B cell (primary cell): ENCODE results near the gene PIWIL1. TPM values are rescaled to one million over a fixed set of nuclear protein-coding genes. Genes with fewer than 3 reads are reported as not detected.

Experiments used
- ATAC-seq: fragments of 200-7000 bp; cut with Tn5 transposase; one replicate; pipeline ENCODE4 v1.10.0; 2021; ENCODE audit warnings: low read depth, mild to moderate bottlenecking, moderate number of reproducible peaks, moderate library complexity
- CTCF ChIA-PET: fragments of 350-600 bp; sonication (Branson Sonifier 250); formaldehyde crosslinking; loops from one replicate; lab custom pipeline; 2021; ENCODE audit warnings: antibody characterized with exemption, inconsistent platforms; lab: Charles Lee
- POLR2A ChIA-PET: fragments of 350-600 bp; sonication (Branson Sonifier 250); formaldehyde crosslinking; loops from one replicate; lab custom pipeline; 2021; ENCODE audit warnings: antibody characterized with exemption; lab: Charles Lee
- DNase-seq: peaks from one replicate; pipeline ENCODE4 v3.0.0; 2013
- H2AFZ ChIP-seq: 2 replicates; pipeline ENCODE4 v1.6.1; 2012; ENCODE audit warnings: mild to moderate bottlenecking, low read depth, low read length; ENCODE audit not compliant: insufficient read depth, poor library complexity, severe bottlenecking
- H3K27ac ChIP-seq, 2 donors: 1 replicate in 1 of 2; 2 replicates in 1 of 2; pipeline ENCODE4 v1.5.1; 2012 to 2013; ENCODE audit warnings: low read length in 2 of 2, mild to moderate bottlenecking in 2 of 2, moderate library complexity in 1 of 2
- H3K27me3 ChIP-seq, 4 experiments: fragments of 200-600 bp in 1 of 4; sonication (generic) in 1 of 4; replicated peaks in 1 of 4; 1 replicate in 2 of 4; 2 replicates in 2 of 4; pipeline versions ENCODE4 v1.6.1 to v1.7.0; 2013 to 2016; ENCODE audit warnings: low read length in 3 of 4, mild to moderate bottlenecking in 2 of 4, mixed read lengths in 1 of 4, moderate library complexity in 1 of 4; ENCODE audit not compliant: insufficient read depth in 4 of 4, control insufficient read depth in 3 of 4; ENCODE audit errors: control extremely low read depth in 1 of 4
- H3K36me3 ChIP-seq, 2 experiments: replicated peaks in 1 of 2; 1 replicate in 1 of 2; 2 replicates in 1 of 2; pipeline versions ENCODE4 v1.6.1 to v1.7.1; 2013; ENCODE audit warnings: low read length in 1 of 2; ENCODE audit not compliant: insufficient read depth in 2 of 2, control insufficient read depth in 1 of 2; ENCODE audit errors: control extremely low read depth in 1 of 2, extremely low read depth in 1 of 2
- H3K4me1 ChIP-seq, 2 donors: fragments of 200-600 bp in 1 of 2; sonication (generic) in 1 of 2; 1 replicate in 1 of 2; 2 replicates in 1 of 2; pipeline versions ENCODE4 v1.5.1 to v1.6.1; 2013 to 2017; ENCODE audit warnings: low read length in 2 of 2; ENCODE audit not compliant: control insufficient read depth in 2 of 2, insufficient read depth in 2 of 2
- H3K4me2 ChIP-seq: replicated peaks from 2 replicates; pipeline ENCODE3; 2012; ENCODE audit warnings: mild to moderate bottlenecking, low read depth, low read length; ENCODE audit not compliant: poor library complexity, severe bottlenecking
- H3K4me3 ChIP-seq, 5 experiments: fragments of 200-600 bp in 1 of 5; sonication (generic) in 1 of 5; 1 replicate in 3 of 5; 2 replicates in 2 of 5; pipeline versions ENCODE4 v1.5.1 to v1.7.0; 2011 to 2016; ENCODE audit warnings: low read length in 4 of 5, mild to moderate bottlenecking in 4 of 5, low read depth in 2 of 5, control low read depth in 1 of 5, moderate library complexity in 1 of 5; ENCODE audit not compliant: insufficient read depth in 1 of 5; ENCODE audit errors: control extremely low read depth in 1 of 5, extremely low read depth in 1 of 5
- H3K79me2 ChIP-seq: fragments of 200-600 bp; sonication (generic); one replicate; pipeline ENCODE4 v1.6.0; 2016; ENCODE audit warnings: low read length; ENCODE audit not compliant: control insufficient read depth, insufficient read depth
- H3K9ac ChIP-seq: fragments of 200-600 bp; sonication (generic); 2 replicates; pipeline ENCODE4 v1.6.1; 2017; ENCODE audit warnings: mild to moderate bottlenecking, low read length, moderate library complexity
- H3K9me3 ChIP-seq, 3 donors: one replicate each; pipeline versions ENCODE4 v1.6.1 to v1.7.1; 2013; ENCODE audit warnings: low read length in 2 of 3; ENCODE audit not compliant: control insufficient read depth in 2 of 3, insufficient read depth in 1 of 3; ENCODE audit errors: control extremely low read depth in 1 of 3
- H4K20me1 ChIP-seq: 2 replicates; pipeline ENCODE4 v1.6.0; 2012; ENCODE audit warnings: mild to moderate bottlenecking, low read length; ENCODE audit not compliant: insufficient read depth, control insufficient read depth, poor library complexity, severe bottlenecking
- H3K27ac Mint-ChIP-seq: one replicate; pipeline ENCODE4 v1.8.0; 2021; ENCODE audit warnings: mixed read lengths
- H3K27me3 Mint-ChIP-seq: one replicate; pipeline ENCODE4 v1.8.0; 2021; ENCODE audit warnings: mixed read lengths
- H3K4me1 Mint-ChIP-seq: one replicate; pipeline ENCODE4 v1.8.0; 2021; ENCODE audit warnings: mixed read lengths
- H3K4me3 Mint-ChIP-seq: one replicate; pipeline ENCODE4 v1.8.0; 2021; ENCODE audit warnings: mixed read lengths
- H3K9me3 Mint-ChIP-seq: one replicate; pipeline ENCODE4 v1.8.0; 2022; ENCODE audit warnings: mixed read lengths; ENCODE audit not compliant: insufficient read depth
- CTCF ChIP-seq: fragments of 200-600 bp; IDR thresholded peaks from one replicate; pipeline ENCODE4 v1.8.0; 2022; ENCODE audit warnings: antibody characterized with exemption, mild to moderate bottlenecking
- EZH2 ChIP-seq: IDR thresholded peaks from 2 replicates; pipeline ENCODE4 v1.6.1; 2012; ENCODE audit warnings: borderline replicate concordance, low read depth, mild to moderate bottlenecking, moderate library complexity, low read length; ENCODE audit not compliant: insufficient read depth, poor library complexity, severe bottlenecking
- WGBS: methylation state at CpG from one replicate; pipeline ENCODE4 v1.1.5; 2013; ENCODE audit warnings: missing lambda C conversion rate; ENCODE audit not compliant: insufficient coverage; 5-methylcytosine and 5-hydroxymethylcytosine counted together
- intact Hi-C: fragments of 100-400 bp; cut with micrococcal nuclease; formaldehyde crosslinking; loops from one replicate; pipeline ENCODE4 v1.10.0; 2022
- polyA plus RNA-seq: library from polyadenylated mRNA; depleted of rRNA; stranded (reverse); fragments of >200 nt; gene quantifications from 2 replicates; pipeline ENCODE4 v1.2.3, GENCODE V29; 2012
- total RNA-seq, 2 donors: library from RNA; stranded (reverse); fragments of 120-200 nt in 1 of 2; gene quantifications; 1 replicate in 1 of 2; 2 replicates in 1 of 2; pipeline versions ENCODE4 v1.2.3 to v1.2.4, GENCODE V29; 2013 to 2022

Gene PIWIL1
- total and polyA plus RNA-seq, 2 donors (not counting 1 experiment from before 2014, with no cell fraction given) = not detected

- CTCF ChIA-PET = no interaction called here
- Histone ChIP-seq H3K4me3 (no peak overlapping the region), H3K4me2 (no peak overlapping the region), H3K27ac (no peak overlapping the region), H3K4me1 (no peaks in the 10 kb centered on the region), H2AFZ (no peak overlapping the region), H4K20me1 (no peaks in the 10 kb centered on the region), H3K79me2 (no peaks in the 10 kb centered on the region), H3K36me3 (no peaks in the 10 kb centered on the region), H3K9me3 (no peaks in the 10 kb centered on the region), H3K9ac (no peak overlapping the region), H3K27me3 (no peaks in the 10 kb centered on the region)
- H3K9me3 Mint-ChIP-seq = peaks cover 3% of the 10 kb centered on the region
- WGBS = 48% methylated on average over 3 of the region's 3 CpGs
- no peaks in the 10 kb centered on the region for H3K4me1 Mint-ChIP-seq
- TF ChIP-seq CTCF (no peak), EZH2 (no peak)
- no peak overlapping the region for H3K27ac Mint-ChIP-seq
- POLR2A ChIA-PET = no interaction called here
- H3K4me3 Mint-ChIP-seq = no peak overlapping the region
- H3K27me3 Mint-ChIP-seq = no peaks in the 10 kb centered on the region
- intact Hi-C loops = no loop called here
- no peak for DNase-seq
- ATAC-seq = no peak
Observed at GRCh38 chr12:130316251-130316650, 21.4 kb upstream of the PIWIL1 start.

- no peak for ATAC-seq
- Mint-ChIP-seq H3K9me3 (no peaks in the 10 kb centered on the region), H3K4me1 (no peaks in the 10 kb centered on the region), H3K27me3 (no peaks in the 10 kb centered on the region), H3K4me3 (no peak overlapping the region), H3K27ac (no peak overlapping the region)
- Histone ChIP-seq H3K27ac (no peak overlapping the region), H3K36me3 (no peaks in the 10 kb centered on the region), H3K9ac (no peak overlapping the region), H3K4me3 (no peak overlapping the region), H4K20me1 (no peaks in the 10 kb centered on the region), H3K79me2 (no peaks in the 10 kb centered on the region), H3K4me1 (no peaks in the 10 kb centered on the region), H3K9me3 (no peaks in the 10 kb centered on the region), H3K4me2 (no peak overlapping the region), H2AFZ (no peak overlapping the region), H3K27me3 (no peaks in the 10 kb centered on the region)
- no peak for TF ChIP-seq EZH2
- no peak for TF ChIP-seq CTCF
- DNase-seq = no peak
- intact Hi-C loops = no loop called here
- CTCF ChIA-PET = interaction anchor here (1.1 kb wide), 1 partner anchor 11 kb away, joined by 3 read pairs; no protein-coding TSS in a partner anchor
- WGBS = no CpG with 5 or more reads among the region's 2 CpGs
- POLR2A ChIA-PET = no interaction called here
Observed at GRCh38 chr12:130320536-130320935, 17.2 kb upstream of the PIWIL1 start.
